H9 (cell line): ENCODE results near the gene ISG20L2. TPM values are rescaled to one million over a fixed set of nuclear protein-coding genes. Genes with fewer than 3 reads are reported as not detected.

Experiments
- DNase-seq: peaks from one replicate; pipeline ENCODE4 v3.0.0-alpha.2; 2017
- H2AFZ ChIP-seq: one replicate; pipeline ENCODE4 v1.6.1; 2013; ENCODE audit warnings: mild to moderate bottlenecking, low read length, control low read depth, moderate library complexity
- H2AK5ac ChIP-seq: 2 replicates; pipeline ENCODE4 v1.6.1; 2013; ENCODE audit warnings: low read length, control low read depth, mixed read lengths; ENCODE audit not compliant: insufficient read length
- H2BK120ac ChIP-seq: one replicate; pipeline ENCODE4 v1.6.1; 2013; ENCODE audit warnings: low read depth, mild to moderate bottlenecking, low read length, control low read depth, inconsistent platforms; ENCODE audit not compliant: poor library complexity, severe bottlenecking
- H2BK12ac ChIP-seq: 2 replicates; pipeline ENCODE4 v1.6.1; 2013; ENCODE audit warnings: low read length, control low read depth, mixed read lengths, low read depth; ENCODE audit not compliant: insufficient read length
- H2BK15ac ChIP-seq: 2 replicates; pipeline ENCODE4 v1.6.1; 2013; ENCODE audit warnings: low read depth, low read length, control low read depth
- H2BK20ac ChIP-seq: one replicate; pipeline ENCODE4 v1.6.1; 2013; ENCODE audit warnings: low read depth, mild to moderate bottlenecking, low read length, control low read depth, inconsistent platforms; ENCODE audit not compliant: poor library complexity, severe bottlenecking
- H2BK5ac ChIP-seq: 2 replicates; pipeline ENCODE4 v1.6.1; 2013; ENCODE audit warnings: low read length, control low read depth, mixed read lengths; ENCODE audit not compliant: insufficient read length
- H3K14ac ChIP-seq: 2 replicates; pipeline ENCODE4 v1.6.1; 2013; ENCODE audit warnings: low read length, control low read depth; ENCODE audit not compliant: insufficient read depth
- H3K18ac ChIP-seq: 2 replicates; pipeline ENCODE4 v1.6.1; 2013; ENCODE audit warnings: low read depth, mild to moderate bottlenecking, mixed read lengths, low read length, control low read depth; ENCODE audit not compliant: insufficient read length
- H3K23ac ChIP-seq: 2 replicates; pipeline ENCODE4 v1.6.1; 2013; ENCODE audit warnings: low read length, control low read depth, mixed read lengths, low read depth; ENCODE audit not compliant: insufficient read length
- H3K23me2 ChIP-seq: 2 replicates; pipeline ENCODE4 v1.6.1; 2013; ENCODE audit warnings: low read depth, mild to moderate bottlenecking, mixed read lengths, low read length, control low read depth; ENCODE audit not compliant: insufficient read length, poor library complexity, severe bottlenecking
- H3K27ac ChIP-seq: 2 replicates; pipeline ENCODE4 v1.5.1; 2013; ENCODE audit warnings: low read length, control low read depth, mixed read lengths, low read depth; ENCODE audit not compliant: insufficient read length
- H3K27me3 ChIP-seq: 2 replicates; pipeline ENCODE4 v1.6.1; 2013; ENCODE audit warnings: low read length, control low read depth, inconsistent platforms; ENCODE audit not compliant: insufficient read depth
- H3K4ac ChIP-seq: 2 replicates; pipeline ENCODE4 v1.6.1; 2013; ENCODE audit warnings: low read depth, mild to moderate bottlenecking, control low read depth, inconsistent platforms, low read length, moderate library complexity
- H3K4me1 ChIP-seq: 2 replicates; pipeline ENCODE4 v1.6.1; 2013; ENCODE audit warnings: low read length, control low read depth, inconsistent platforms; ENCODE audit not compliant: insufficient read depth
- H3K4me2 ChIP-seq: 2 replicates; pipeline ENCODE4 v1.6.1; 2013; ENCODE audit warnings: low read length, control low read depth, mixed read lengths; ENCODE audit not compliant: insufficient read length, insufficient read depth
- H3K56ac ChIP-seq: 2 replicates; pipeline ENCODE4 v1.6.1; 2013; ENCODE audit warnings: low read depth, mild to moderate bottlenecking, mixed read lengths, low read length, control low read depth; ENCODE audit not compliant: insufficient read length
- H3K79me1 ChIP-seq: 2 replicates; pipeline ENCODE4 v1.6.1; 2013; ENCODE audit warnings: low read depth, mild to moderate bottlenecking, moderate library complexity, low read length, control low read depth, inconsistent platforms; ENCODE audit not compliant: insufficient read depth, poor library complexity, severe bottlenecking
- H3K79me2 ChIP-seq: 2 replicates; pipeline ENCODE4 v1.6.1; 2013; ENCODE audit warnings: low read length, control low read depth, inconsistent platforms; ENCODE audit not compliant: insufficient read depth
- H3K9ac ChIP-seq: 2 replicates; pipeline ENCODE4 v1.6.1; 2013; ENCODE audit warnings: low read length, control low read depth, mixed read lengths; ENCODE audit not compliant: insufficient read length; ENCODE audit errors: extremely low read depth
- H3K9me3 ChIP-seq: one replicate; pipeline ENCODE4 v1.6.1; 2013; ENCODE audit warnings: low read depth, low read length, inconsistent platforms; ENCODE audit not compliant: control insufficient read depth
- H3T11ph ChIP-seq: one replicate; pipeline ENCODE4 v1.6.1; 2013; ENCODE audit warnings: mild to moderate bottlenecking, low read length, control low read depth, inconsistent platforms
- H4K20me1 ChIP-seq: one replicate; pipeline ENCODE4 v1.6.1; 2013; ENCODE audit not compliant: control insufficient read depth, insufficient read length, insufficient read depth
- H4K5ac ChIP-seq: 2 replicates; pipeline ENCODE4 v1.6.1; 2013; ENCODE audit warnings: low read depth, mild to moderate bottlenecking, mixed read lengths, low read length, control low read depth; ENCODE audit not compliant: insufficient read length
- H4K8ac ChIP-seq: replicated peaks from 2 replicates; pipeline ENCODE4 v1.6.1; 2013; ENCODE audit warnings: low read length, control low read depth, mixed read lengths, low read depth; ENCODE audit not compliant: insufficient read length
- H4K91ac ChIP-seq: 2 replicates; pipeline ENCODE4 v1.6.1; 2013; ENCODE audit warnings: low read depth, mild to moderate bottlenecking, moderate library complexity, mixed read lengths, low read length, control low read depth; ENCODE audit not compliant: insufficient read length
- H3K27ac Mint-ChIP-seq, 3 experiments: 2 replicates in 2 of 3; 3 replicates in 1 of 3; pipeline ENCODE4 v1.8.0; 2020 to 2021; ENCODE audit warnings: mixed read lengths in 3 of 3, mild to moderate bottlenecking in 1 of 3, moderate library complexity in 1 of 3
- H3K27me3 Mint-ChIP-seq: 2 replicates; pipeline ENCODE4 v1.8.0; 2021; ENCODE audit warnings: low read depth, mild to moderate bottlenecking, moderate library complexity, mixed read lengths
- H3K36me3 Mint-ChIP-seq, 3 experiments: 2 replicates in 2 of 3; 3 replicates in 1 of 3; pipeline ENCODE4 v1.8.0; 2020 to 2021; ENCODE audit warnings: low read depth in 3 of 3, mixed read lengths in 3 of 3; ENCODE audit not compliant: insufficient read depth in 1 of 3
- H3K4me1 Mint-ChIP-seq, 2 experiments: 2 replicates each; pipeline ENCODE4 v1.8.0; 2020; ENCODE audit warnings: mixed read lengths in 2 of 2
- H3K4me3 Mint-ChIP-seq, 2 experiments: 2 replicates in 1 of 2; 3 replicates in 1 of 2; pipeline ENCODE4 v1.8.0; 2020 to 2021; ENCODE audit warnings: mild to moderate bottlenecking in 2 of 2, mixed read lengths in 2 of 2, moderate library complexity in 1 of 2
- H3K9me3 Mint-ChIP-seq, 2 experiments: 2 replicates in 1 of 2; 3 replicates in 1 of 2; pipeline ENCODE4 v1.8.0; 2020; ENCODE audit warnings: mild to moderate bottlenecking in 2 of 2, mixed read lengths in 2 of 2, moderate library complexity in 1 of 2
- WGBS: extraction: QIAGEN DNeasy Blood & Tissue Kit; methylation state at CpG from one replicate; pipeline ENCODE4 v1.1.7; 2013; ENCODE audit warnings: missing lambda C conversion rate, low lambda C conversion rate, mixed read lengths; ENCODE audit not compliant: insufficient read length; ENCODE audit errors: extremely low coverage; 5-methylcytosine and 5-hydroxymethylcytosine counted together
- total RNA-seq: library from RNA; stranded (reverse); gene quantifications from 2 replicates; pipeline ENCODE4 v1.2.1, GENCODE V29; 2021
- TF ChIP-seq, protein P1 (sequence below): fragments of 200-600 bp; sonication (generic); conservative IDR thresholded peaks from 3 replicates; pipeline ENCODE4 v1.8.0; 2021; ENCODE audit warnings: antibody characterized with exemption, mild to moderate bottlenecking

ISG20L2 gene
- total RNA-seq, 1 experiment from 2014 or later: 57.6 TPM

DNA sequence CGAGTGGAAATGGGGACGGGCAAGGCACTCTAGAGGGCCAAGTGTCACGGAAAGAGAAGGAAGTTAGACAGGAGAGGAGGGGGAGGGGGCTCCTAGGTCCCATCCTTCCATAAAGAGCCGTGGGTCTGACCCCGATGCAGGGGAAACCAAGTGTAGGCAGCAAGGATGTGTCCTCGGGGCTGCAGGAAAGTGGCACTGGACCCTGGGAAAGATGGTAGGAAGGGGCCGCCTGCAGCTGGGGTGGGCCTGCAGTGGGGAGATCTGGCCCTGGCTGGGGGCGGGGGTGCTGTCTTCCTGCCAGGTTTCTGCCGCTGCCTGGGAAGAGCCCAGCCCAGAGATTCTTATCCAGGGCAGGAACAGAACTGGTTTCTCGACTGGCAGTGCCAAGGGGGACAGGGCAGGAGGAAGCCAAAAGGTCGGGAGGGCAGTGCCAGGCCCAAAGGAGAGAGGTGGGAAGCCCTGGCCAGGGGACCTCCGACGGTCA lies 36.1 kb downstream of the ISG20L2 start:
- no peak overlapping the region for H3K27ac ChIP-seq
- no peak overlapping the region for H2AK5ac ChIP-seq
- peaks cover 0 to 6% (median 3%) of the 10 kb centered on the region in 3 experiments; a peak in 4 of 7 replicates for H3K36me3 Mint-ChIP-seq
- no peak overlapping the region for H3K18ac ChIP-seq
- H3K4me2 ChIP-seq: peak overlapping the region; percentile 53
- H2BK5ac ChIP-seq: no peak overlapping the region
- H3K4me3 Mint-ChIP-seq: peak overlapping the region; percentile 54 to 75
- peaks cover 17% of the 10 kb centered on the region; the same call in 1 of the 2 replicates for H3K4me1 ChIP-seq
- H3K4ac ChIP-seq: no peak overlapping the region
- peaks cover 10% of the 10 kb centered on the region for H3K23me2 ChIP-seq
- no peaks in the 10 kb centered on the region for H3K27me3 ChIP-seq
- no peak overlapping the region for H2BK12ac ChIP-seq
- TF ChIP-seq, protein P1, sequence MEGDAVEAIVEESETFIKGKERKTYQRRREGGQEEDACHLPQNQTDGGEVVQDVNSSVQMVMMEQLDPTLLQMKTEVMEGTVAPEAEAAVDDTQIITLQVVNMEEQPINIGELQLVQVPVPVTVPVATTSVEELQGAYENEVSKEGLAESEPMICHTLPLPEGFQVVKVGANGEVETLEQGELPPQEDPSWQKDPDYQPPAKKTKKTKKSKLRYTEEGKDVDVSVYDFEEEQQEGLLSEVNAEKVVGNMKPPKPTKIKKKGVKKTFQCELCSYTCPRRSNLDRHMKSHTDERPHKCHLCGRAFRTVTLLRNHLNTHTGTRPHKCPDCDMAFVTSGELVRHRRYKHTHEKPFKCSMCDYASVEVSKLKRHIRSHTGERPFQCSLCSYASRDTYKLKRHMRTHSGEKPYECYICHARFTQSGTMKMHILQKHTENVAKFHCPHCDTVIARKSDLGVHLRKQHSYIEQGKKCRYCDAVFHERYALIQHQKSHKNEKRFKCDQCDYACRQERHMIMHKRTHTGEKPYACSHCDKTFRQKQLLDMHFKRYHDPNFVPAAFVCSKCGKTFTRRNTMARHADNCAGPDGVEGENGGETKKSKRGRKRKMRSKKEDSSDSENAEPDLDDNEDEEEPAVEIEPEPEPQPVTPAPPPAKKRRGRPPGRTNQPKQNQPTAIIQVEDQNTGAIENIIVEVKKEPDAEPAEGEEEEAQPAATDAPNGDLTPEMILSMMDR: no peak
- H3K79me1 ChIP-seq: no peaks in the 10 kb centered on the region
- H3K56ac ChIP-seq: no peak overlapping the region
- H3K9me3 Mint-ChIP-seq: peaks cover 0 to 5% of the 10 kb centered on the region in 2 experiments; a peak in 1 of 5 replicates
- peak overlapping the region; percentile 82 to 96 (median 90) for H3K27ac Mint-ChIP-seq
- H3K4me1 Mint-ChIP-seq: peaks cover 57 to 69% of the 10 kb centered on the region in 2 experiments
- H3K14ac ChIP-seq: peak overlapping the region; percentile 48; the same call in 1 of the 2 replicates
- H4K91ac ChIP-seq: no peak overlapping the region
- H2BK120ac ChIP-seq: no peak overlapping the region
- no peak for DNase-seq
- no peak overlapping the region for H3K23ac ChIP-seq
- no peaks in the 10 kb centered on the region for H3K79me2 ChIP-seq
- no peak overlapping the region for H4K5ac ChIP-seq
- no peak overlapping the region for H2BK15ac ChIP-seq
- no CpG with 5 or more reads among the region's 13 CpGs for WGBS
- no peak overlapping the region for H2BK20ac ChIP-seq
- peaks cover 13% of the 10 kb centered on the region for H3K27me3 Mint-ChIP-seq
- no peak overlapping the region for H3K9ac ChIP-seq
- no peaks in the 10 kb centered on the region for H4K20me1 ChIP-seq
- H3T11ph ChIP-seq: no peak overlapping the region
- H3K9me3 ChIP-seq: no peaks in the 10 kb centered on the region
- H2AFZ ChIP-seq: no peak overlapping the region
- H4K8ac ChIP-seq: no peak overlapping the region
